Hepatic stellate cell (primary cell): ENCODE results near the gene H2BK1.

Source experiments
- DNase-seq: peaks from one replicate; pipeline ENCODE4 v3.0.0; 2011; ENCODE audit warnings: low spot score

H2BK1 gene

GRCh38 chr7:151232091-151232916 lies 22.0 kb upstream of the H2BK1 start, which contains the start of gene CHPF2:
Gene CHPF2, plus strand, starts transcription at chr7:151232483. Its CDS starts 1,529 bp downstream, at chr7:151234012.
- peak; percentile 98 for DNase-seq

- no peak for DNase-seq
Measured at GRCh38 chr7:151231080-151231479, 20.8 kb upstream of the H2BK1 start.

- DNase-seq: no peak
Measured at GRCh38 chr7:151229249-151229648, 19.0 kb upstream of the H2BK1 start.

GRCh38 chr7:151228024-151228866 lies 18.0 kb upstream of the H2BK1 start:
- DNase-seq: no peak

- DNase-seq: peak; percentile 99
Measured at GRCh38 chr7:151226875-151227782, 16.8 kb upstream of the H2BK1 start, which contains the start of gene ABCF2. Gene ABCF2, minus strand, starts transcription at chr7:151227205. Its CDS starts 747 bp downstream, at chr7:151226458.

- DNase-seq: no peak
Measured at GRCh38 chr7:151226560-151226874, 16.2 kb upstream of the H2BK1 start.

GRCh38 chr7:151225948-151226510 lies 15.7 kb upstream of the H2BK1 start:
- DNase-seq: no peak

- DNase-seq: no peak
Measured at GRCh38 chr7:151223728-151224127, 13.4 kb upstream of the H2BK1 start.

GRCh38 chr7:151218170-151218569 lies 7.9 kb upstream of the H2BK1 start:
- no peak for DNase-seq

GRCh38 chr7:151215396-151215795 lies 5.1 kb upstream of the H2BK1 start:
- DNase-seq: no peak

- no peak for DNase-seq
Measured at GRCh38 chr7:151213826-151214225, 3.5 kb upstream of the H2BK1 start.

- DNase-seq: no peak
Measured at GRCh38 chr7:151212626-151213025, 2.3 kb upstream of the H2BK1 start.

GRCh38 chr7:151211155-151211772 lies 976 bp upstream of the H2BK1 start:
- DNase-seq: no peak

- no peak for DNase-seq
Measured at GRCh38 chr7:151209588-151209987, 700 bp downstream of the H2BK1 start.

- no peak for DNase-seq
Measured at GRCh38 chr7:151208253-151208862, 1.9 kb downstream of the H2BK1 start.

- no peak for DNase-seq
Measured at GRCh38 chr7:151207804-151208203, 2.5 kb downstream of the H2BK1 start.

GRCh38 chr7:151207315-151207714 lies 3.0 kb downstream of the H2BK1 start:
- no peak for DNase-seq

GRCh38 chr7:151206914-151207313 lies 3.4 kb downstream of the H2BK1 start:
- DNase-seq: no peak

GRCh38 chr7:151205730-151206129 lies 4.6 kb downstream of the H2BK1 start:
- DNase-seq: no peak

GRCh38 chr7:151204383-151205032 lies 5.8 kb downstream of the H2BK1 start:
- no peak for DNase-seq
